SK-N-SH (cell line): ENCODE measurements around the gene ZFPL1. TPM values are rescaled to one million over a fixed set of nuclear protein-coding genes. Genes with fewer than 3 reads are reported as not detected.
A peak's percentile ranks its signal among the peaks of the same experiment; 100 is the strongest.

Source experiments
- CHD2 ChIP-seq: fragments of 150-350 bp; IDR thresholded peaks from 2 replicates; pipeline ENCODE4 v1.6.1; 2018; ENCODE audit warnings: low read length; ENCODE audit not compliant: partially characterized antibody
- ELF1 ChIP-seq: IDR thresholded peaks from 2 replicates; pipeline ENCODE4 v1.4.0; 2012
- EZH2phosphoT487 ChIP-seq: fragments of 200-600 bp; sonication (generic); IDR thresholded peaks from 2 replicates; pipeline ENCODE4 v1.6.1; 2017; ENCODE audit warnings: low read depth, mixed run types, mild to moderate bottlenecking, antibody characterized with exemption, moderate library complexity, borderline replicate concordance
- FOXJ3 ChIP-seq: sonication (generic); formaldehyde crosslinking; IDR thresholded peaks from 2 replicates; pipeline ENCODE4 v1.5.1; 2020; ENCODE audit warnings: mild to moderate bottlenecking, missing genetic modification reagents
- GATA2 ChIP-seq: sonication (generic); formaldehyde crosslinking; IDR thresholded peaks from 2 replicates; pipeline ENCODE4 v1.5.0; 2020; ENCODE audit warnings: mild to moderate bottlenecking, missing genetic modification reagents
- JUND ChIP-seq: IDR thresholded peaks from 2 replicates; pipeline ENCODE4 v1.4.0; 2012
- NFIC ChIP-seq: IDR thresholded peaks from 2 replicates; pipeline ENCODE4 v1.4.0; 2012; ENCODE audit warnings: borderline replicate concordance
- NRF1 ChIP-seq: IDR thresholded peaks from 2 replicates; pipeline ENCODE4 v1.6.1; 2012; ENCODE audit warnings: low read depth, mild to moderate bottlenecking, low read length
- RCOR1 ChIP-seq: fragments of 150-350 bp; IDR thresholded peaks from 2 replicates; pipeline ENCODE4 v1.6.1; 2017; ENCODE audit warnings: antibody characterized with exemption, low read length
- SMC3 ChIP-seq: IDR thresholded peaks from 2 replicates; pipeline ENCODE4 v1.6.1; 2012; ENCODE audit warnings: low read depth, low read length, improper control_type of control experiment
- TCF12 ChIP-seq: IDR thresholded peaks from 2 replicates; pipeline ENCODE4 v1.4.0; 2012
- YY1 ChIP-seq: IDR thresholded peaks from 2 replicates; pipeline ENCODE4 v1.4.0; 2012; ENCODE audit warnings: low read depth, mild to moderate bottlenecking
- polyA plus RNA-seq, 3 experiments: library from polyadenylated mRNA; depleted of rRNA; stranded (reverse); fragments of >200 nt; gene quantifications; 2 replicates each; pipeline ENCODE4 v1.2.3, GENCODE V29; 2012
- TF ChIP-seq, protein P1 (sequence below): IDR thresholded peaks from 2 replicates; pipeline ENCODE4 v1.4.0; 2012; ENCODE audit warnings: low read depth, borderline replicate concordance
- TF ChIP-seq, protein P2 (sequence below): fragments of 150-350 bp; IDR thresholded peaks from 2 replicates; pipeline ENCODE4 v1.6.1; 2016; ENCODE audit warnings: mild to moderate bottlenecking, low read depth, low read length
- TF ChIP-seq, protein P3 (sequence below): IDR thresholded peaks from 2 replicates; pipeline ENCODE4 v1.4.0; 2012; ENCODE audit warnings: low read depth
- TF ChIP-seq, protein P4 (sequence below): fragments of 150-350 bp; IDR thresholded peaks from 2 replicates; pipeline ENCODE4 v1.6.1; 2017; ENCODE audit warnings: antibody characterized with exemption, low read length, low read depth, borderline replicate concordance
- TF ChIP-seq, protein P5 (sequence below): IDR thresholded peaks from 2 replicates; pipeline ENCODE4 v1.6.1; 2012; ENCODE audit warnings: mild to moderate bottlenecking, low read depth, low read length, moderate library complexity

The ZFPL1 gene
- polyA plus RNA-seq, 1 of the 3 experiments (the other 2 are of a cell fraction): 75.9 TPM

DNA sequence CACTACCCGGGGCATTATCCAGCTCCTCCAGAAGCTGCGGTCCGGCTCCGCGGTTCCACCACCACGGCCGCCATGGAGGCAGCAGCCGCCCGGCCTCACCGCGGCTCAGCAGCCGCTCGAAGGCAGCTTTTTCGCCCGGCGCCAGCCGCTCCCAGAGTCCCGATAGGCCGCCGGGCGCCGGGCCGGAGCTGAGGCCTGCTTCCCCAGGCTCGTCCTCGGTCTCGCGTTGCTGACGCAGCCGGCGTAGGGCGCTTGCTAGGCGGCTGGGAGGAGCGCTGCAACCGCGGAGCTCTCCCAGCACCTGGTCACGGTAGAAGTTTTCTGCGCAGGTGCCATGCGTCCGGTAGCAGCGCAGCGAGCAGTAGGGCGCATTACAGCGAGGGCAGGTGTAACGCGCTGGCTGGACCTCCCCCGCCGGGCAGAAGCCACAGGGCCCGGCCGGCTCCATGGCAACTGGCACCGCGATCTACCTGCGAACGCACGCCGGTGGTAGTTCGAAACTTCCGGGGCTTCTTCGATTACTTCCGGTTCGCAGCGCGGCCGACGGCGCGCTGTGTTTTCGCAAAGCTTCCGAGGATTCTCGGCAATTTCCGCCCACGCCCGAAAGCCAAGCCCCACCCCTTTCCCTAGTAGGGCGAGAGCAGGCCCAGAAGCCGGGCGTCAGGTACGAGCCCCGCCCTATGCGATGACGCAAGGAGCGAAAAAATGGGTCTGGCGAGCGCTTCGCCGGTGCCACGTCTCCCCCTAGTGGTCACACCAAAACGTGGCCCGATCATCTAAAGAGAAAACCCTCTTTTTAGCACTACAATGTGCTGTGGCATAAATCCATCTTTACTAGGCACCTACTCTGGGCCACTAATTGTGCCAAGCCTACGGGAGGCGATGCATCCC, 33.4 kb downstream of the ZFPL1 start, which contains the start of gene ZNHIT2 (continued):
- TF ChIP-seq, protein P1, sequence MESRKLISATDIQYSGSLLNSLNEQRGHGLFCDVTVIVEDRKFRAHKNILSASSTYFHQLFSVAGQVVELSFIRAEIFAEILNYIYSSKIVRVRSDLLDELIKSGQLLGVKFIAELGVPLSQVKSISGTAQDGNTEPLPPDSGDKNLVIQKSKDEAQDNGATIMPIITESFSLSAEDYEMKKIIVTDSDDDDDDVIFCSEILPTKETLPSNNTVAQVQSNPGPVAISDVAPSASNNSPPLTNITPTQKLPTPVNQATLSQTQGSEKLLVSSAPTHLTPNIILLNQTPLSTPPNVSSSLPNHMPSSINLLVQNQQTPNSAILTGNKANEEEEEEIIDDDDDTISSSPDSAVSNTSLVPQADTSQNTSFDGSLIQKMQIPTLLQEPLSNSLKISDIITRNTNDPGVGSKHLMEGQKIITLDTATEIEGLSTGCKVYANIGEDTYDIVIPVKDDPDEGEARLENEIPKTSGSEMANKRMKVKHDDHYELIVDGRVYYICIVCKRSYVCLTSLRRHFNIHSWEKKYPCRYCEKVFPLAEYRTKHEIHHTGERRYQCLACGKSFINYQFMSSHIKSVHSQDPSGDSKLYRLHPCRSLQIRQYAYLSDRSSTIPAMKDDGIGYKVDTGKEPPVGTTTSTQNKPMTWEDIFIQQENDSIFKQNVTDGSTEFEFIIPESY: no peak
- TF ChIP-seq, protein P2, sequence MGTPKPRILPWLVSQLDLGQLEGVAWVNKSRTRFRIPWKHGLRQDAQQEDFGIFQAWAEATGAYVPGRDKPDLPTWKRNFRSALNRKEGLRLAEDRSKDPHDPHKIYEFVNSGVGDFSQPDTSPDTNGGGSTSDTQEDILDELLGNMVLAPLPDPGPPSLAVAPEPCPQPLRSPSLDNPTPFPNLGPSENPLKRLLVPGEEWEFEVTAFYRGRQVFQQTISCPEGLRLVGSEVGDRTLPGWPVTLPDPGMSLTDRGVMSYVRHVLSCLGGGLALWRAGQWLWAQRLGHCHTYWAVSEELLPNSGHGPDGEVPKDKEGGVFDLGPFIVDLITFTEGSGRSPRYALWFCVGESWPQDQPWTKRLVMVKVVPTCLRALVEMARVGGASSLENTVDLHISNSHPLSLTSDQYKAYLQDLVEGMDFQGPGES: no peak
- TF ChIP-seq TCF12: no peak
- TF ChIP-seq, protein P3, sequence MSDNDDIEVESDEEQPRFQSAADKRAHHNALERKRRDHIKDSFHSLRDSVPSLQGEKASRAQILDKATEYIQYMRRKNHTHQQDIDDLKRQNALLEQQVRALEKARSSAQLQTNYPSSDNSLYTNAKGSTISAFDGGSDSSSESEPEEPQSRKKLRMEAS: peak; percentile 77
- TF ChIP-seq SMC3: peak; percentile 54; the same call in 1 of the 2 replicates
- TF ChIP-seq GATA2 (CRISPR knock-in tag): peak; percentile 25; the same call in 1 of the 2 replicates
- no peak for TF ChIP-seq EZH2phosphoT487
- TF ChIP-seq CHD2: peak; percentile 92
- peak; percentile 35; the same call in 1 of the 2 replicates for TF ChIP-seq NRF1
- TF ChIP-seq, protein P4, sequence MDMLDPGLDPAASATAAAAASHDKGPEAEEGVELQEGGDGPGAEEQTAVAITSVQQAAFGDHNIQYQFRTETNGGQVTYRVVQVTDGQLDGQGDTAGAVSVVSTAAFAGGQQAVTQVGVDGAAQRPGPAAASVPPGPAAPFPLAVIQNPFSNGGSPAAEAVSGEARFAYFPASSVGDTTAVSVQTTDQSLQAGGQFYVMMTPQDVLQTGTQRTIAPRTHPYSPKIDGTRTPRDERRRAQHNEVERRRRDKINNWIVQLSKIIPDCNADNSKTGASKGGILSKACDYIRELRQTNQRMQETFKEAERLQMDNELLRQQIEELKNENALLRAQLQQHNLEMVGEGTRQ: no peak
- TF ChIP-seq, protein P5, sequence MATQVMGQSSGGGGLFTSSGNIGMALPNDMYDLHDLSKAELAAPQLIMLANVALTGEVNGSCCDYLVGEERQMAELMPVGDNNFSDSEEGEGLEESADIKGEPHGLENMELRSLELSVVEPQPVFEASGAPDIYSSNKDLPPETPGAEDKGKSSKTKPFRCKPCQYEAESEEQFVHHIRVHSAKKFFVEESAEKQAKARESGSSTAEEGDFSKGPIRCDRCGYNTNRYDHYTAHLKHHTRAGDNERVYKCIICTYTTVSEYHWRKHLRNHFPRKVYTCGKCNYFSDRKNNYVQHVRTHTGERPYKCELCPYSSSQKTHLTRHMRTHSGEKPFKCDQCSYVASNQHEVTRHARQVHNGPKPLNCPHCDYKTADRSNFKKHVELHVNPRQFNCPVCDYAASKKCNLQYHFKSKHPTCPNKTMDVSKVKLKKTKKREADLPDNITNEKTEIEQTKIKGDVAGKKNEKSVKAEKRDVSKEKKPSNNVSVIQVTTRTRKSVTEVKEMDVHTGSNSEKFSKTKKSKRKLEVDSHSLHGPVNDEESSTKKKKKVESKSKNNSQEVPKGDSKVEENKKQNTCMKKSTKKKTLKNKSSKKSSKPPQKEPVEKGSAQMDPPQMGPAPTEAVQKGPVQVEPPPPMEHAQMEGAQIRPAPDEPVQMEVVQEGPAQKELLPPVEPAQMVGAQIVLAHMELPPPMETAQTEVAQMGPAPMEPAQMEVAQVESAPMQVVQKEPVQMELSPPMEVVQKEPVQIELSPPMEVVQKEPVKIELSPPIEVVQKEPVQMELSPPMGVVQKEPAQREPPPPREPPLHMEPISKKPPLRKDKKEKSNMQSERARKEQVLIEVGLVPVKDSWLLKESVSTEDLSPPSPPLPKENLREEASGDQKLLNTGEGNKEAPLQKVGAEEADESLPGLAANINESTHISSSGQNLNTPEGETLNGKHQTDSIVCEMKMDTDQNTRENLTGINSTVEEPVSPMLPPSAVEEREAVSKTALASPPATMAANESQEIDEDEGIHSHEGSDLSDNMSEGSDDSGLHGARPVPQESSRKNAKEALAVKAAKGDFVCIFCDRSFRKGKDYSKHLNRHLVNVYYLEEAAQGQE: no peak
- 0 out of 2 replicates have a peak, but pooled peaks have one; percentile 51 for TF ChIP-seq RCOR1
- no peak for TF ChIP-seq NFIC
- TF ChIP-seq ELF1: peak; percentile 83
- TF ChIP-seq FOXJ3 (CRISPR knock-in tag): no peak
- TF ChIP-seq YY1: no peak; the same call in 1 of the 2 replicates
- peak; percentile 7; the same call in 1 of the 2 replicates for TF ChIP-seq JUND
